Measurements from ENCODE around the gene WNK4.

DNA sequence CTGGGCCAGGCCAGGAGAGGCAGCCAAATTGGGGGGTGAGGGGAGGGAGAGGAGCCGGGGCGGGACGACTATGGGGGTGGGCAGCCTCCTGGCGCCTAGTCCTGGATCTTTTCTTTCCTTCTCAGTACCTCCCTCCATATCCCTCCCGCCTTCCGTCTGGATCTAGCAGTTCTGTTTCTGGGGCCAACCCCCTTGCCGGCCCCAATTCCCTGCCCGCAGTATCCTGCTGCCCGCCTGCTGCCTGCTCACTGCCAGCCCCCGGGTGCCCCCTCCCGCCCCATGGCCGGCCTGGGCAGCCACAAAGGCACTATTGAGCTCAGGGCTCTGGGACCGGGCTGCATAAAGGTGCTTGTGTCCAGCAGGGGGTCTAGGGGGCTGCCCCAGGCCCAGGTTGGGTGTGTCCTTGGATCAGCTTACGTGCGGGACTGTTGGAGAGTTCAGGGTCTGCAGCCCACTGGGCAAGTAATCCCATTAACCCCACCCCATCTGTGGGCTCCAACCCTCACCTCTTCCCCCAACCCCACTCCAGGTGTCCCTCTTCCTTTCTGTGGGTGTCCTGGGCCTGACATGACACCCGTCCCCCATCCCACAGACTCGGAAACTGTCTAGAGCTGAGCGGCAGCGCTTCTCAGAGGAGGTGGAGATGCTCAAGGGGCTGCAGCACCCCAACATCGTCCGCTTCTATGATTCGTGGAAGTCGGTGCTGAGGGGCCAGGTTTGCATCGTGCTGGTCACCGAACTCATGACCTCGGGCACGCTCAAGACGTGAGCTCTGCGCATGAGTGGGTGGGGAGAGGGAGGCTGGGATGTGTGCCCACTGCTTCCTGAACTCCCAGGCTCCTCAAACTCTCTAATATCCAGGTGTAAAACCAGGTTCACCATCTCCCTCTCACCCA lies 2.0 kb downstream of the WNK4 start:
- TF ChIP-seq, protein P1, sequence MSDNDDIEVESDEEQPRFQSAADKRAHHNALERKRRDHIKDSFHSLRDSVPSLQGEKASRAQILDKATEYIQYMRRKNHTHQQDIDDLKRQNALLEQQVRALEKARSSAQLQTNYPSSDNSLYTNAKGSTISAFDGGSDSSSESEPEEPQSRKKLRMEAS (IDR thresholded peaks at IDR 0.05; ENCODE audit: low read depth, low read length) = no peak
- TF ChIP-seq, protein P2, sequence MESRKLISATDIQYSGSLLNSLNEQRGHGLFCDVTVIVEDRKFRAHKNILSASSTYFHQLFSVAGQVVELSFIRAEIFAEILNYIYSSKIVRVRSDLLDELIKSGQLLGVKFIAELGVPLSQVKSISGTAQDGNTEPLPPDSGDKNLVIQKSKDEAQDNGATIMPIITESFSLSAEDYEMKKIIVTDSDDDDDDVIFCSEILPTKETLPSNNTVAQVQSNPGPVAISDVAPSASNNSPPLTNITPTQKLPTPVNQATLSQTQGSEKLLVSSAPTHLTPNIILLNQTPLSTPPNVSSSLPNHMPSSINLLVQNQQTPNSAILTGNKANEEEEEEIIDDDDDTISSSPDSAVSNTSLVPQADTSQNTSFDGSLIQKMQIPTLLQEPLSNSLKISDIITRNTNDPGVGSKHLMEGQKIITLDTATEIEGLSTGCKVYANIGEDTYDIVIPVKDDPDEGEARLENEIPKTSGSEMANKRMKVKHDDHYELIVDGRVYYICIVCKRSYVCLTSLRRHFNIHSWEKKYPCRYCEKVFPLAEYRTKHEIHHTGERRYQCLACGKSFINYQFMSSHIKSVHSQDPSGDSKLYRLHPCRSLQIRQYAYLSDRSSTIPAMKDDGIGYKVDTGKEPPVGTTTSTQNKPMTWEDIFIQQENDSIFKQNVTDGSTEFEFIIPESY (IDR thresholded peaks at IDR 0.05) = no peak

Measured in GM12878 (cell line).